Nucleus accumbens (tissue), 56 donors: Measurements from ENCODE around the gene DOC2B.
A peak's percentile ranks its signal among the peaks of the same experiment; 100 is the strongest.
"Not testable (repeated sequence)": the region's sequence is repeated elsewhere in the genome, so short reads cannot be mapped to it uniquely, and the experiment has no call there.

Experiments
- DNase-seq, 56 donors: peaks; one replicate each; lab custom pipeline; 2025; lab: John Stamatoyannopoulos, UW

DOC2B gene

DNA sequence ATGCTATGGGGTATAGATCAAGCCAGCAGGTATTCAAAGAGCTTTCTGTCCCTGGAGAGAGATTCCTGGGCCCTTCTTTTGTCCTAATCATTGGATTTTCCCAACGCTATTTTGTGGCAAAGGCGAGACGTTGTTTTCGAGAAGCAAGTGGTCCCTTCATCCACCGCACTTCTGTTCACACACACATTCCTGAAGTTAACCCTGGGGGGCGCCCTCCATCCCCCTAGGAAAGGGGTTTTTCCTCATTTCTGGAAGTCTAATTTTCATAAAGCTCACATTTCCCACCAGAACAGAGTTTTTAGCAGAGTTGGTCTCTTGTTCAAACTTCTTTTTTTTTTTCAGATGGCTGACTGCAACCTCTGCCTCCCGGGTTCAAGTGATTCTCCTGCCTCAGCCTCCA, 32.2 kb downstream of the DOC2B start:
- DNase-seq, result no peak

DNA sequence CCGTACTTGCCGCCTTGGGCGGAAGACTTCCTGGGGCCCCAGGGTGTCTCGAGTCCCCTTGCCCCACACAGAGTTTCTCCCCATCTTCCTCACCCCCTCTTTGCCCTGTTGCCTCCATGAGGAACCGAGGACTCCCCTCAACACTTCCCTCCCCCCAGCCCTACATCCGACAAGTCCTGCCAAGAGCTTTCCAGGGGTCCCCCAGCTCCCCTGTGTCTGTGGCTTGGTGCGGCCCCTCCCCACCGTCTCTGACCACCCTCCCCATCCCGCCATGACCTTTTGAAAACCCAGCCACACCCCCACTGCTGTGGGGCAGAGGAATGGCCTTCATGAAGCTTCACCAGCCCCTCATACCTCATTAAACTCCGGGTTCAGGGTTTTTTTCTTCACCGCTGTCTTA, 32.7 kb downstream of the DOC2B start:
- DNase-seq, result no peak

DNA sequence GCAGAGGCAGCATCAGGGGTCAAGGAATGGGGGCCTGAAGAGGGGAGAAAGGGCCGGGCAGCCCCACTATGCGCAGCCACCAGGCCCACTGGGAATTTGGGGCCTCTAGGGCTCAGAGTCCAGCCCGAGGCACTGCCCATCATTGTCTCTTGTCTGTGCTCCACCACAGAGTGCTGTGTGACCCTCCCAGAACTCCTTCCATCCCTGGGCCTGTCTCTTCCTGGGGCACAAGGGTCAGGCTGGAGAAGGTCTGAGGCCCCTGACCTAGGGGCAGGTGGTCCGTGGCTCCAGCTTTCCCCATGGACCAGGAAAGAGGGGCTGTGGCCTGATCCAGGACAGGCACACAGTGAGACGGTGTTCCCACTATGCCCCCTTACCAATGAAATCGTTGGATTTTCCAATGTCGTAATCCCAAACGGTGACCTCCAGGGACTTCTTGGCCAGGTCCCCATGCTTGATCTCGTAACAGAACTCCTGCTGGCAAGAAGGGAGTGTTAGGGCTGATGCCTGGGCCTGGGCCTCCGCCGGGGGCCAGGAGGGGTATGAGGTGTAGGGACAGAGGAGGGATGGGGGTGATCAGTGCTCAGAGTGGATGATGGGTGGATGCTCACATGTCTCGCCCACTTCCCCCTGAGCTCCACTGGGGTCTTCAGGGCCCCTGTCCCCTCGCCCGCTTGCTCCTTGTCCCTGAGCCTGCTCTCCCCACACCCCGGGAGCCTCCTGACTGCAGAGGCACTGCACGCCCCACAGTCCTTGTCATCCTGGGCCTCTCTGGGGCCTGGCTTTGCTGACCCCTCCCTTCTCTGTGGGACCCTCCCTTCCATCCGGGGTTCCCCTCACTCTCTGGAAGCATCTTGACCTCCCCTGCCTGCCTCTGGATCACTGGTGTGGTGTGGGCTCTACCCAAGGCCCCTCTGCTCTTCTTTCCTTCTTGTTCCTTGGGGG, 33.4 kb downstream of the DOC2B start:
- DNase-seq, result no peak

DNA sequence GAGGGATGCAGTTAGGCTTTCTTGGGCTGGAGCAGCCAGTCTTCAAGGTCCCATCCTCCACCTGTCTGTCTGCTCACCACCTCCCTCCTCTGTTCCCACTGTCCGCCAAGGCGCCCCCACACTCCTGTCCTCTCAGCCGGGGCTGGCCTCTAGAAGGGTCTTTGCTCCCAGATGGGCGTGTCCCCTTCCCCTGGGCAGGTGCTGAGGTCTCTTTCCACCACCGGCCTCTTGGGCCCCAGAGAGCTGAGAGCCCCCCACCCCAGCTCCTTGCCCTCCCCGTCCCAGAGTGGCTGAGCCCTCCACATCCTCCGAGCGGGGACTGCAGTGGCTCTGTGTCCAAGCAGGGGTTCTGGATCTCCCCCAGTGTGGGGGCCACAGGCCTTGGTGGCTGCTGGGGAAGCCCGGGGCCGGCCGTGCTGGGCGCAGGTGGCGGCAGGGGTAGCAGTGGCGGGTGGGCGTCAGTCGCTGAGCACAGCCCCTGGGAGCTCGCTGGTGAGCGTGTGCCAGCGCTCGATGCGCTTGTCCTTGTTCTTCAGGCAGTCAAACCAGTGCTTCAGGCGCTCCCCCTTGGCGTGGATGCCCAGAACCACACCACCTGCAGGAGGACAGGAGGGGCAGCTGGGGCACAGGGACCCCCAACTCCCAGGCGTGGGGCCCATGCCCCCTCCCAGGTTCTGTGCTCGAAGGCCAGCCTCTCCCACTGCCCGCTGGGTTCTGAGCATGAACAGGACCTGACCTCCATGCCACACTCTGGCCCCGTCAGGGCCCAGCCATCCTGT, 34.3 kb downstream of the DOC2B start:
- no peak for DNase-seq

DNA sequence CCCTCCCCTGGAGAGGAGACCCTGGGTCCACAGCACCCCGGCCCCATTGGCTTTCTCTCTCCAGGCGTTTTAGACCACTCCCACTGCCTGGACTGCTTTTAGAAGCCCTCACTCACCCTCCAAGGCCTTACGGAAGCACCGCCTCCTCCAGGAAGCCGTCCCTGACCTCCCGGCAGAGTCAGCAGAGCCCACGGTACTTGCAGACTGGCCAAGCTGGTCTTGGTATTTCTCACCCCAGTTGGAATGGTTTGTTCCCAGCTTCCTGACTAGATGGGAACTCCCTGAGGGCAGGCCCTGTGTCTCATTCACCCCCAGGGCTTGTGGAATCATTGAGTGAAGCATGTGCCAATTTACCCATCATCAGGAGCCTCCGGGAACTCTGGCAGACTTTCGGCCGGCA, 34.9 kb downstream of the DOC2B start:
- no peak for DNase-seq

DNA sequence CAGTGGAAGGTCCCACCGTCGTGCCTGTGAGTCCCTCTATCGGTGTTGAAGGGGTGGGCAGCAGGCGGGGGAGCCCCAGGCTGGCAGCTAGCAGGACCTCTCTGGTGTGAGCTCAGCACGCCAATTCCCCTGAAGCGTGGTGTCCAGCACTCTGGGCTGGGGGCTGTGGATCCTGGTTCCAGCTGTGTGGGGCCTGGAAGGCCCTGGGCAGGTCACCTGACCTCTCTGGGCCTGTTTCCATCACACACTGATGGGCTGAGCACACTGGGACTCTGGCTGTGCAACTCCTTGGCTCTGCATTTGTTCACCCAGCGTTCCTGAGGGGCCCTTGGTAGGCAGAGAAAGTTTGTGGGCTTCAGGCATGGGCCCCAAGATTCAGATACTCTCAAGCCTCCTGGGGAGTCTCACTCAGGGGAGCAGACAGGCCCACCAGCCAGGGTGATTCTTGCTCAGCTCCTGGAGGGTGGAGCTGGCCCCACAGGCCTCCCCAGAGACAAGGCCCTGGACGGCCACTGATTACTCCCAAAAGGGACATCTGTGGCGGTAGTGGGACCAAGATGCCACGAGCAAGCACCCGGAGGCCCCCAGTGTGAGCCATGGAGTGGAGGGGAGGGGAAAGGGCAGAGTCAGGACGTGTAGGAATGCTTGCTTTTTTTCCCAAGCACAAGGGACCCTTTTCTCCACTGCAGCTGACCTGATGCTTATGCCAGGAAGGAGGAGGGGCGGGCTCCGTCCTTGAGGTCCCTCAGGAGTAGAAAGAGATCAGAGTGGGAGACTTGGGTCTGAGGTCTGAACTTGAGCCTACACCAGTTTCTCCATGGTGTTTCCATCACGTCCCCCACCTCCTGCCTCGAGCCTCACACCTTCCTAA, 35.5 kb downstream of the DOC2B start:
- peak in 9 of 56 donors; percentile 4 to 23 (median 10) for DNase-seq

DNA sequence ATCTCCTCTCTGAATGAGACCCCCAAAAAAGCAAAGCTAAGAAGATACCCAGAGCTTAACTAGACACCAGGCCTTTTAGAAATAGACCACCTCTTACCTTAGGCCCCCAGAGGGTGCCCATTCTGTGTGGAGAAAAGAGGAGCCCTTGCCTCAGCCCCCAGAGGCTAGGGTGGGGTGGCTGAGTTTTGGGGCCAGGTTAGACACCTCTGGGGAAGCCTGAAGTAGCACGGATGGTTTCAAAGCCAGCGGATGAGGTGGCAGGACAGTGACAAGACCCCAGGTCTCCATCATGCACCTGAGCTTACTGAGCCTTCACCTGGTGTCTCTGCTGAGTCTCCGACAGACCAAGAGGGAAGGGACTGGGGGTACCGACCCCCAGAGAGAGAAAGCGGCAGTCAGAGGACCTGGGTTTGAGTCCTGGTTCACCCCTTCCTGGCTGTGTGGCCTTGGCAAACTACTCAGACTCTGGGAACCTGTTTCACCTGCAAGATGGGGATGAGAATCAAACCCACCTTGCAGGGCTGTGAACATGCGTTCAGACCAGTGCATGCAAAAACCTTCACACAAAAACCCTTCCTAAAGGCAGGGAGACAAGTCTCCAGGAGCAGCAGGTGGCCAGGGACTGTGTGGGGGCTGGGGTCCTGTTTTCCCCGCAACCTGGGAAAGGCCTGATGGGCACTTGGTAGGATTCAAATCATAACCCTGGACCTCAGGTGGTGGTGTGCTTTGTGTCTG, 36.3 kb downstream of the DOC2B start:
- DNase-seq, result no peak

DNA sequence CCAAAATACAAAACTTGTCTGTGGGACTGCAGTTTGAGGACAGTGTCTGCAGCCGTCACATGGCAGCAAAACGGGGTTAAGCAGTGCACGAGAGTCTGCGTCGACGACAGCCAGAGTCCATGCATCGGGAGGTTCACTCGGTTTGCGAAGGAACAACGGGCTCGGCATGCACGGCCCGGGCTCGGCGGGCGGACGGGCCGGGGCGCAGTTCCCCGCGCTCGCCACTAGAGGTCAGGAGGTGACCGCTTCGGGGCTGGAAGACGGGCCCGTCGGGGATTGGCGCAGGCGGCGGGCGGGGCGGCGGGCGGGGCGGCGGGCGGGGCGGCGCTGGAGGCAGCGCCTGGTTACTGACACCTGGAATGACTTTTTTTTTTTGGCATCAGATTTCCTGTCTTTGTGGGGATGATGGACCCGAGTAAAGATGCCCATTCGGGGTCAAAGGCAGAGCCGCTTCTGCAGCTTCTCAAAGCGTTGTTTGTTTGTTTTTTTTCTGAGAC, 37.6 kb downstream of the DOC2B start:
- peak in 51 of 56 donors; percentile 18 to 84 (median 62) for DNase-seq

DNA sequence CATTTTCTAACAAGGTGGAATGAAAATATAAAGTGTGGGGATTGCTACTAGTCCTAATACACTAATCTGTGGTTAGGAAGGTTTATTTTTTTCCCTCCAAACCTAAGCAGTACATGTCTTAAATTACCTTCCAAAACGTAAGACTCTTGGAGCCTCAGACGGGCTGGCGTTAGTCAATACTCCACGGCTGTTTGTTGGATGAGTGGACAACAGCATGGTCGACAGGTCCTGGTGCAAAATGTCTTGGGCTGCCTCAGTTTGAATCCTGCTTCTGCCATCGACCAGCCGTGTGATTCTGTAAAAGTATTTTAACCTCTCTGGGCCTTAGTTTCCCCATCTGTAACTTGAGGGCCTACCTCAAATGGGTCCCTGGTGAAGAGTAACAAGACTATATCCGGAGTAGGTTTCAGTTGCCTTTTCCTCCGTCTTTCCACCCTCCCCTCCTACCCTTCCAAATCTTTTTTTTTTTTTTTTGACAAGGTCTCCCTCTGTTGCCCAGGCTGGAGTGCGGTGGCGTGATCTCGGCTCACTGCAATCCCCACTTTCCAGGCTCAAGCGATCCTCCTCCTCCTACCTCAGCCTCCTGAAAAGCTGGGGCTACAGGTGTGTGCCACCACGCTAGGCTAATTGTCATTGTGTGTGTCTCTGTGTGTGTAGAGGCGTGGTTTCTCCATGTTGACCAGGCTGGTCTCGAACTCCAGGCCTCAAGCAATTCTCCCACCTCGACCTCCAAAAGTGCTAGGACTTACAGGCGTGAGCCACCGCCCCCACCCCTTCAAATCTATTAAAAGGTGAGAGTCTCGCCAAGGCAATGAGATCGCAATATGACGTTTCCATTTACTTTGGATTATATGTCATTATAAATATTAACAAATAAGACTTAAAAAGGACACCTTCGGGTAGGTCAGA, 38.3 kb downstream of the DOC2B start:
- no peak for DNase-seq

DNA sequence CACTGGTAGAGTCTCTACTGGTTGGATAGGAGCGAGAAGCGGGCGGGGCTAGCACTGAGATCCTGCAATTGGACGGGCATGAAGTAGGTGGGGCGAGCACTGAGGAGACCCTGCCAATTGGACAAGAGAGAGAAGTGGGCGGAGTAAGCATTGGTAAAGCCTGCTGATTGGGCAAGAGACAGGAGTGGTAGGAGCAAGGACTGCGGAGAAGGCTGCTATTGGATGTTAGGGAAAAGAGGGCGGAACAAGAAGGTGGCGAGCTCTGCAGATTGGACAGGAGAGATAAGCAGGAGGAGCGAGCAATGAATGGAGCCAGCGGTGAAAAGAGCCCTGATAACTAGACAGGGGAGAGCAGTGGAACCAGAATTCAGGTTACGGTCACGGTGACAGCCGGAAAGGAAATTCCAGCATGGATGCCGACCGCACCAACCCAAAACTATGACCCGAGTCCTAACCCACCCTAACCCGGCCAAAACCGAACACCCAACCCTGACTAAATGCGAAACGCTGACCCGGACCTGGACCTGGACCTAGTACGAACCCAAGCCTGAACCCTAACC, 39.3 kb downstream of the DOC2B start:
- DNase-seq, result peak in 1 of 56 donors; percentile 35

DNA sequence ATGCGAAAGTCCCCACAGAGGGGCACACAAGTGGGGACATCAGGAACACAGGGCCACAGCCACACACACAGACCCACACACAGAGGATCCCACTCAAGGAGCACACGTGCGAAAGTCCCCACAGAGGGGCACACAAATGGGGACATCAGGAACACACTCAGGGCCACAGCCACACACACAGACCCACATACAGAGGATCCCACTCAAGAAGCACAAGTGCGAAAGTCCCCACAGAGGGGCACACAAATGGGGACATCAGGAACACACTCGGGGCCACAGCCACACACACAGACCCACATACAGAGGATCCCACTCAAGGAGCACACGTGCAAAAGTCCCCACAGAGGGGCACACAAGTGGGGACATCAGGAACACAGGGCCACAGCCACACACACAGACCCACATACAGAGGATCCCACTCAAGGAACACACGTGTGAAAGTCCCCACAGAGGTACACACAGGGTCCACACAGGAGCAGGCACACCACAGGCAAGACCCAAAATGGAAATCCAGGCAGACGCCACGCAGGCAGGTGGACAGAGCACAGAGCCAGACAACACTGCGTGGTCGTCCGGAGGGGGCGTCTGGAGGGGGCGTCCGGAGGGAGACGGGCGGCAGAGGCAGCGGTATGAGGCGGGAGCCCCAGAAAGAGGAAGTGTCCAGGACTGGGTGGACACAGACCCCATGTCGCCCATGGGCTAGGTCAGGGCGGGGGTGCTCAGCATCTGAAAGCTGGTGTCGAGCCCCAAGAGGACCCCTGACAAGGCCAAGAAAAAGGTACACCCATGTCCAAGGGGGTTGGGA, 41.8 kb downstream of the DOC2B start:
- not testable (repeated sequence) for DNase-seq

DNA sequence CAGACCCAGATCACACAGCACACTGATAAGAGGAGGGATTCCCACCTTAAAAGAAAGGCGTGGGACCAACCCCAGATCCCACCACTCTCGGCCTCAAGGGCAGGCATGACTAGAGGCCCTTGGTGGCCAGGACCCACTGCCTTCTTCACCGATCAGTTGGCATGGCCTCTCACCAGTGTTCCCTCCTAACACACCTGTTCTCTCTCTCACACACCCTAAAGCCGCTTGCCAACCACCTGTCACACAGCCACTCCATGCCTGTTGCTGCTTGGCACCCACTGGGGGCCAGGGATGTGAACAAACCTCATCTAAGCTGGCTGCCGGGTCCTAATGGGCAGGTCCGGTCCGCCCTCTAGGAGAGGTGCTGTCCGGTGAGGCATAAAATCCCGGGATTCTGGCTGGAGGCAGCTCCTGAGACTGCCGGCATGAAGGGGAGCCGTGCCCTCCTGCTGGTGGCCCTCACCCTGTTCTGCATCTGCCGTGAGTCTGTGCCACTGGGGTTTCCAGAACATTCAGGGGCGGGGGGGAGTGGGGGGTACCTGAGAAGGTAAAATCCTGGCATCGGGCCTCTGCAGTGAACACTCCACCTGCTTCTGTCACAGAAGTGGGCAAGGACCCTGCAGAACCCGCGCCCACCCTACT, 44.2 kb downstream of the DOC2B start, which contains the start of gene SCGB1C2:
SCGB1C2 (plus strand) TSS at position 404 of the 642 bp plus-strand sequence; CDS start at position 426, 22 bp downstream.
- not testable (repeated sequence) for DNase-seq

DNA sequence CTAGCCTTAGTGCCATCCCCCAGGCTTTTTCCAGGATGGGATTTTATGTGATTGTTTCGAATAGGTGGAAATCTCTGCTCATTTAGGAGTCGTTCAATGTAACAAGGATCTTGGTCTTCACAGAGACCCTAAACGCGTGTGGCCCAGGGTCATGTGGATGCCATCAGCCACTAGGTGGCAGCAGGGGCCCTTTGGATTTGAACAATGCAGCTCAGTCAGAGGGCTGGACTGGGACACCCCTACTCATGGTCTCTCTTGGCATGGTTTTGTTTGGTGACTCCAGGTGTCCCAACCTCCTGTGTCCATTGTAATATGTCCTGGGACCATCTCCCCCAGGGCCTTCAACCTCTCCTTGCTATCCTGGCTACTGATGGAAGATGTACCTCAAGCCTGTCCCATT, 44.9 kb downstream of the DOC2B start:
- not testable (repeated sequence) for DNase-seq

DNA sequence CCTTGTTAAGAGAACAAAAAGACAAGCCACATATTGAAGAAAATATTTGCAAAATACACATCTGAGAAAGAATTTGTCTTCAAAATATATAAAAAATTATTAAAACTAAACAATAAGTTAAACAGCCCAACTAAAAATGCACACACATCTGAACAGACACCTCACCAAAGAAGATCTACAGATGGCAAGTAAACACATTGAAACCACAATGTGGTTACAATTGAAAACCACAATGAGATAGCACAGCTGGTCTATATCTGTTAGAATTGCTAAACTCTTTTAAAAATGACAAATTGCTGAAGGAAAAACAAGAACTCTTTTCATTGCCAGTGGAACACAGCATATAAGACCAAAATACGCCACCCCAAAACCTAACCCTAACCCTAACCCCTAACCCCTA, 45.6 kb downstream of the DOC2B start:
- DNase-seq, result not testable (repeated sequence)

DNA sequence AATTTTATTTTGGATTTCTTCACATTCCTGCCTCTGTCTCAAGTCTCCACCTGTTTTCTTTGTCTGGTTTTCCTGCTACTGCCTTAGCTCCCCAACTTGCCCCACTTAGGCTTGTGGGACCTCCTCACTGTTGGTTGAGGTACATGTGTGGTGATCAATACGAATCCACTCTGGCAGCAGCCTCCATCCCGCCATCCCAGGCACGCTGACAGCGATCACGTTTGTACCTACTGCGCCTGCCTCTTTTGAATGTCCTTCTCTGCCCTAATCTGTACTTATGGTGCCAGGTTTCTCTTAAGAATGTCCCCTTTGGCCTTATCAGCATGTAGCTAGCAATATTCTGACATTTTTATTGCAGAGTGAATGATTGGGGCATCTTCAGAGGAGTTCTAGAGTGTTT, 46.4 kb downstream of the DOC2B start:
- not testable (repeated sequence) for DNase-seq

DNA sequence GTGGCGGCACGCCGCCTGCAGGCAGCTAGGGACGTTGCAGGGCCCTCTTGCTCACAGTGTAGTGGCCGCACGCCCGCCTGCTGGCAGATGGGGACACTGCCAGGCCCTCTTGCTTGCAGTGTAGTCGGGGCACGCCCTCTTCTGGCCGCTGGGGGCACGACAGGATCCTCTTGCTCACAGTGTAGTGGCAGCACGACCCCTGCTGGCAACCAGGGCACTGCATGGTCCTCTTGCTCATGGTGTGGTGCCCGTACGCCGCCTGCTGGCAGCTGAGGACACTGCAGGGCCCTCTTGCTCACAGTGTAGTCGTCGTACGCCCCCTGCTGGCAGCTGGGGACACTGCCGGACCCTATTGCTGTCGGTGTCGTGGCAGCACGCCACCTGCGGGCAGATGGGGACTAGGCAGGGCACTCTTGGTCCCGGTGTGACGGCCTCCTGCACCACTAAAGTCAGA, 47.1 kb downstream of the DOC2B start:
- not testable (repeated sequence) for DNase-seq

DNA sequence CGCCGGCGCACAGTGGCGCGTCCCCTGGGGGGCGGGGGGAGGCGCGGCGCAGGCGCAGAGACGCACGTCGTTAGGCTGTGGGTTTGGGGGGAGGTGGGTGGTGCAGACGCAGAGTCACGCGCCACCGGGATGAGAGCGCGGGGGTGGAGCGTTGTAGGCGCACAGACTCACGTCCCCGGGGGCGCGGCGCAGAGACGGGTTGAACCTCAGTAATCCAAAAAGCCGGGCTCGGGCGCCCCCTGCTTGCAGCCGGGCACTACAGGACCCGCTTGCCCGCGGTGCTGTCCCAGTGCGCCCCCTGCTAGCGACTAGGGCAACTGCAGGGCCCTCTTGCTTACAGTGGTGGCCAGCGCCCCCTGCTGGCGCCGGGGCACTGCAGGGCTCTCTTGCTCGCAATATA, 47.5 kb downstream of the DOC2B start:
- not testable (repeated sequence) for DNase-seq
